VCaP (cell line): ENCODE results near the gene ZDHHC14.
"Not testable (repeated sequence)": the region's sequence is repeated elsewhere in the genome, so short reads cannot be mapped to it uniquely, and the experiment has no call there.

ENCODE experiments used
- H3K27ac ChIP-seq: fragments of 450-650 bp; 2 replicates; pipeline ENCODE4 v1.5.1; 2017
- TF ChIP-seq, protein P1 (sequence below): fragments of 450-650 bp; conservative IDR thresholded peaks from 2 replicates; pipeline ENCODE4 v1.5.1; 2017; ENCODE audit warnings: mild to moderate bottlenecking, moderate library complexity

ZDHHC14 gene

DNA sequence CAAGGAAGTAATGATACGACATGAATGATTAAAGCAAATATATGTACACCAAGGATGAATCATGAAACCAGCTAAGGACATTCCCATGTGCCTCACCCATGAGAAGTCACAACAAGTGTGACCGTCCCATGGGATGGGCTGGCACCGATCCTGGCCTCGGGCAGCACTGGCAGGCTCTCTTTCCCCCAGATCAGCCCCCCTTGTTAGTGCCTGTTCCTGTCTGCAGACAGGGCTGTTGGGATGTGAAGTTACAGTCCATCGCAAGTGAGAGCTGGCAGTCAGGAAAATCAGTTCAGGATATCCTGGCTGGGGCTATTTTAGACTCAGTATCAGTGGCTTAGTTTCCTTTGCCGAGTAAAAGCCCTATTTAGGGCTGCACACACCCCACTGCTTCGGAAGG, 312.9 kb downstream of the ZDHHC14 start:
- TF ChIP-seq, protein P1, sequence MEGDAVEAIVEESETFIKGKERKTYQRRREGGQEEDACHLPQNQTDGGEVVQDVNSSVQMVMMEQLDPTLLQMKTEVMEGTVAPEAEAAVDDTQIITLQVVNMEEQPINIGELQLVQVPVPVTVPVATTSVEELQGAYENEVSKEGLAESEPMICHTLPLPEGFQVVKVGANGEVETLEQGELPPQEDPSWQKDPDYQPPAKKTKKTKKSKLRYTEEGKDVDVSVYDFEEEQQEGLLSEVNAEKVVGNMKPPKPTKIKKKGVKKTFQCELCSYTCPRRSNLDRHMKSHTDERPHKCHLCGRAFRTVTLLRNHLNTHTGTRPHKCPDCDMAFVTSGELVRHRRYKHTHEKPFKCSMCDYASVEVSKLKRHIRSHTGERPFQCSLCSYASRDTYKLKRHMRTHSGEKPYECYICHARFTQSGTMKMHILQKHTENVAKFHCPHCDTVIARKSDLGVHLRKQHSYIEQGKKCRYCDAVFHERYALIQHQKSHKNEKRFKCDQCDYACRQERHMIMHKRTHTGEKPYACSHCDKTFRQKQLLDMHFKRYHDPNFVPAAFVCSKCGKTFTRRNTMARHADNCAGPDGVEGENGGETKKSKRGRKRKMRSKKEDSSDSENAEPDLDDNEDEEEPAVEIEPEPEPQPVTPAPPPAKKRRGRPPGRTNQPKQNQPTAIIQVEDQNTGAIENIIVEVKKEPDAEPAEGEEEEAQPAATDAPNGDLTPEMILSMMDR = no peak

GRCh38 chr6:157695301-157696040, 314.5 kb downstream of the ZDHHC14 start:
- no peak overlapping the region for H3K27ac ChIP-seq
- TF ChIP-seq, protein P1 = no peak

More for the DNA sequence above, 312.9 kb downstream of the ZDHHC14 start:
- no peak overlapping the region for H3K27ac ChIP-seq

- H3K27ac ChIP-seq = no peak overlapping the region
- TF ChIP-seq, protein P1 = no peak
Measured at GRCh38 chr6:157699777-157700636, 319.0 kb downstream of the ZDHHC14 start.

- H3K27ac ChIP-seq = not testable (repeated sequence)
Measured at GRCh38 chr6:157706351-157706750, 325.4 kb downstream of the ZDHHC14 start.

- H3K27ac ChIP-seq = no peak overlapping the region
- TF ChIP-seq, protein P1 = no peak
Measured at GRCh38 chr6:157706883-157707282, 325.9 kb downstream of the ZDHHC14 start.

- no peak overlapping the region for H3K27ac ChIP-seq
- TF ChIP-seq, protein P1 = no peak
Measured at GRCh38 chr6:157707576-157707975, 326.6 kb downstream of the ZDHHC14 start.

DNA sequence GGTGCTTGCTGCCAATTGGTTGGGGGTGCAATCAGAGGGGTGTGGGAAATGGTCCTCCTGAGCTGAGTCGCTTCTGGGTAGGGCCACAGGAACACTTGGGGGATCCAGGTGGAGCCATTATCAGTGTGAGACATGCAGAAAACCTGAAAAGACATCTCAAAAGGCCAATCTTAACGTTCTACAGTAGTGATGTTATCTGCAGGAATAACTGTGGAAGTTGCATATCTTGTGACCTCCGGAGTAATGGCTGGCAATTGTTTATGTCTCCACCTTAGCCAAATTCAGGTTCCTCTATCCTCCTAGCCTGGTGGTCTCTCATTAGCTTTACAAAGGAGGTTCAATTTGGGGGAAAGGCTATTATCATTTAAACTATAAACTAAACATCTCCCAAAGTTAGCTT, 327.2 kb downstream of the ZDHHC14 start:
- H3K27ac ChIP-seq = no peak overlapping the region
- TF ChIP-seq, protein P1 = no peak

- no peak overlapping the region for H3K27ac ChIP-seq
Measured at GRCh38 chr6:157708933-157709332, 327.9 kb downstream of the ZDHHC14 start.

More at GRCh38 chr6:157708933-157709332, 327.9 kb downstream of the ZDHHC14 start:
- TF ChIP-seq, protein P1 = no peak
